ENCODE results near the gene NEAT1.
A peak's percentile ranks its signal among the peaks of the same experiment; 100 is the strongest.

DNA sequence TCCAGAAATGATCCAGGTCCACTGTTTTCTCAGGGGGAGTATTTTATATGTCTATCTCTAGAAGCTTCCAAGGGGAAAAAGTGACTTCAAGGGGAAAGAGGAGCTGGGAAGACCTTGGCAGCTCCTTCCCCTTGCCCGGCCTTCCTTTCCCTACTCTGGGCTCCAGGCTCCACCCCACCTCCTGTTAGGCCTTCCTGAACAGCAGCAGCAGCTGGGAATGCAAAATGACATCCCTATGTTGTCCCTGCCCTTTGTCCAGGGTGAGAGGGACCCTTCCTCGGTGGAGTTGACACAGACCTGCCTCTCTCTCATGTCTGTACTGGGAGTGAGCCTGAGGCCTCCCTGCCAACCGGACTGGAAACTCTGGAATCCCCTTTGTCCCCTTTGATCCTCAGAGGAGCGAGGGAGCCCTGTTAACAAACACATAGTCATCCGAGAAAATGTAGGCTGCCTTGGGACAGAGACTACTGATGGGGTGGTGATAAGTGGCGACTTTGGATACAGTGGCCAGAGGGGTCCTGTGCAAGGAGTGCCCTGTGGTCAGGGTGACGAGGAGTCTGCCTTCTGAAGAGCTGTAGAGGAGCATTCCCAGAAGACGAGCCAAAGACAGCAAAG lies 67.2 kb downstream of the NEAT1 start:
- no peak for TF ChIP-seq EZH2 (IDR thresholded peaks at IDR 0.05; ENCODE audit: borderline replicate concordance, insufficient read depth, low read length, poor library complexity, severe bottlenecking)
- no peak for TF ChIP-seq CTCF (IDR thresholded peaks at IDR 0.05; ENCODE audit: poor library complexity, severe bottlenecking)
- no peak for TF ChIP-seq POLR2AphosphoS5 (IDR thresholded peaks at IDR 0.05)
- no peak for TF ChIP-seq RAD21 (conservative IDR thresholded peaks at IDR 0.05)
- TF ChIP-seq EP300 (conservative IDR thresholded peaks at IDR 0.05; ENCODE audit: poor library complexity, severe bottlenecking): no peak
- TF ChIP-seq, protein P1, sequence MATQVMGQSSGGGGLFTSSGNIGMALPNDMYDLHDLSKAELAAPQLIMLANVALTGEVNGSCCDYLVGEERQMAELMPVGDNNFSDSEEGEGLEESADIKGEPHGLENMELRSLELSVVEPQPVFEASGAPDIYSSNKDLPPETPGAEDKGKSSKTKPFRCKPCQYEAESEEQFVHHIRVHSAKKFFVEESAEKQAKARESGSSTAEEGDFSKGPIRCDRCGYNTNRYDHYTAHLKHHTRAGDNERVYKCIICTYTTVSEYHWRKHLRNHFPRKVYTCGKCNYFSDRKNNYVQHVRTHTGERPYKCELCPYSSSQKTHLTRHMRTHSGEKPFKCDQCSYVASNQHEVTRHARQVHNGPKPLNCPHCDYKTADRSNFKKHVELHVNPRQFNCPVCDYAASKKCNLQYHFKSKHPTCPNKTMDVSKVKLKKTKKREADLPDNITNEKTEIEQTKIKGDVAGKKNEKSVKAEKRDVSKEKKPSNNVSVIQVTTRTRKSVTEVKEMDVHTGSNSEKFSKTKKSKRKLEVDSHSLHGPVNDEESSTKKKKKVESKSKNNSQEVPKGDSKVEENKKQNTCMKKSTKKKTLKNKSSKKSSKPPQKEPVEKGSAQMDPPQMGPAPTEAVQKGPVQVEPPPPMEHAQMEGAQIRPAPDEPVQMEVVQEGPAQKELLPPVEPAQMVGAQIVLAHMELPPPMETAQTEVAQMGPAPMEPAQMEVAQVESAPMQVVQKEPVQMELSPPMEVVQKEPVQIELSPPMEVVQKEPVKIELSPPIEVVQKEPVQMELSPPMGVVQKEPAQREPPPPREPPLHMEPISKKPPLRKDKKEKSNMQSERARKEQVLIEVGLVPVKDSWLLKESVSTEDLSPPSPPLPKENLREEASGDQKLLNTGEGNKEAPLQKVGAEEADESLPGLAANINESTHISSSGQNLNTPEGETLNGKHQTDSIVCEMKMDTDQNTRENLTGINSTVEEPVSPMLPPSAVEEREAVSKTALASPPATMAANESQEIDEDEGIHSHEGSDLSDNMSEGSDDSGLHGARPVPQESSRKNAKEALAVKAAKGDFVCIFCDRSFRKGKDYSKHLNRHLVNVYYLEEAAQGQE (IDR thresholded peaks at IDR 0.05; ENCODE audit: borderline replicate concordance): peak; percentile 53

Measured in neural cell (in vitro differentiated cells).